ENCODE results near the gene BAZ2A.
A peak's percentile ranks its signal among the peaks of the same experiment; 100 is the strongest.

Gene BAZ2A

DNA sequence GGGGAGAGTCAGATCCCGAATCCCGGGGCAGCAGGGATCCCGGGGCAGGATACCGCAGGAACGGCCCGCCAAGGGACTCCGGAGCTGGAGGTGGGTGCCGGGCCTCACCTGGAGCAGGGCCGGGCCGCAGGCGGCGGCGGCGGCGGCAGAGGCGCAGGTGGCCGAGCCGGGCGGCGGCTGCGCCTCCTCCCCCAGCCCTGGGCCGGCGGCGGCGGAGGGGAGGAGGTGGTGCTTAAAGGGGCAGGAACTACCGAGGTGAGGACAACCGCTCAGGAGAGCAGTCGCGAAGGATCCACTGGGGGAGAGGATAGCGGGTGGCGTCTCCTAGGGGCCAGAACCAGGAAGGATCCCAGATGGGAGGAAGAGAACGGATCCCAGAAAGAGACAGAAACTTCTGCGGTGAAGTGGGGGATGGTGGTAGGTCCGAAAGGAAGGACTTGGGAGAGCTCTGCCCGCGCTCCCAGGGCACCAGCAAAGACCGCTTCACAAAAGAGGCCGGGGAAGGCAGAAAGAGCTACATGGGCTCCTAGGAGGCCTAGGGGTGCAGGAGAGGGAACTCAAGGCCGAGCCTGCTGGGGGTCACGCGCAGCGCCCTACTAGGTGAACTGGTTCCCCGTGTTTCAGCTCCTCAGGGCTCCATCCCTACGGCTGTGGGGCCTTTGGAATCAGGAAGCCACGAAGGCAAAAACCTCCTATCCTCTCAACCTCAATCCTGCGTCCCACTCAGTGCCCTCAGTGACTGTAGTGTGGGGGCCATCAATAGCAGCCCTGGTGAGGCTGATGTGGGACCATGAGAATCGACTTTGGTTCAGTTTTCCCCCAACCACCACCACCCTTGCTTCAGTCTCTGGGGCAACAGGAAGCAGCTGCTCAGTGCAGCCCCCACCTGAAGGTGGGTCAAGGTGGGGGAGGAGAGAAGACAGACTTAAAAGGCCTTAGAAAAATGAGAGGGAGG, 5.0 kb upstream of the BAZ2A start:
- Histone ChIP-seq H3K9me3 (ENCODE audit: insufficient read depth, low read length) (no peaks in the 10 kb centered on the region), H3K27me3 (ENCODE audit: insufficient read depth, insufficient read length) (no peaks in the 10 kb centered on the region), H3K4me1 (ENCODE audit: insufficient read depth, insufficient read length) (peaks cover 15% of the 10 kb centered on the region), H3K9ac (ENCODE audit: insufficient read length, low read depth) (peak overlapping the region; percentile 96), H3K36me3 (ENCODE audit: insufficient read depth, insufficient read length, low read length) (peaks cover 30% of the 10 kb centered on the region), H3K4me3 (ENCODE audit: insufficient read length, low read depth) (peak overlapping the region; percentile 72)
- DNase-seq (ENCODE audit: low read depth, low spot score): peak; percentile 68
- no peak for TF ChIP-seq YY1 (IDR thresholded peaks at IDR 0.05; ENCODE audit: insufficient read depth, insufficient read length)
- no peak for TF ChIP-seq SUZ12 (IDR thresholded peaks at IDR 0.05; ENCODE audit: extremely low read depth, insufficient read depth, insufficient read length)
- no peak for TF ChIP-seq ZNF274 (IDR thresholded peaks at IDR 0.05; ENCODE audit: low read depth, low read length)

DNA sequence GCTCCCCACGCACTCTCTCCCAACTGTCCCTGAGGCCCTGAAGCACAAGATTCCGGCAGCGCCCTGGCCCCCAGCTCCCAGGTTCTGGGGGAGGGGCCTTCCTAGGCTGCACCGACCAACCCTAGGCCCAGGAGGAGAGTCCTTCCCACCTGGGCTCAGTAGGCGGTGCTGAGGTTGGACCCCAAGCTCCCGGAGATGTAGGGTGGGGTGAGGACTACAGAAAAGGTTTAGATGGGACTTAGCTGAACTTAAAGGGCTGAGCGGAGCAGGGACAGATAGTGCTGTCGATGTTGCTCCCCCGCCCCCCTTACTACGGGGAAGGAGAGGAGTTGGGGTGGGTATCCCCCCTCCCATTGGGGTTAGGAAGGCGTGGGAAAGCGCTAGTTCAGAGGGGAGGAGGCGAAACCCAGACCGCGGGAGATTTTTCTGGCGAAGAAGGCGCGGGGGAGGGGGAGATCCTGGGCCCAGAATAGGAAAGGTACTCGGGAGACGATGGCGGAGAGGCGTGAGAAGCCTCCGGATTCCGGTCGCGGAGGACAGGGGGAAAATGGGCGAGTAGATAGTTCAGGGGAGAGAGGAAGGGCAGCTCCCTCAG, 4.2 kb upstream of the BAZ2A start:
- no peaks in the 10 kb centered on the region for H3K9me3 ChIP-seq (ENCODE audit: insufficient read depth, low read length)
- H3K9ac ChIP-seq (ENCODE audit: insufficient read length, low read depth): peak overlapping the region; percentile 96
- peaks cover 15% of the 10 kb centered on the region for H3K4me1 ChIP-seq (ENCODE audit: insufficient read depth, insufficient read length)
- H3K27me3 ChIP-seq (ENCODE audit: insufficient read depth, insufficient read length): no peaks in the 10 kb centered on the region
- no peak for DNase-seq (ENCODE audit: low read depth, low spot score)
- peak overlapping the region; percentile 72 for H3K4me3 ChIP-seq (ENCODE audit: insufficient read length, low read depth)
- TF ChIP-seq SUZ12 (IDR thresholded peaks at IDR 0.05; ENCODE audit: extremely low read depth, insufficient read depth, insufficient read length) (no peak), ZNF274 (IDR thresholded peaks at IDR 0.05; ENCODE audit: low read depth, low read length) (no peak), YY1 (IDR thresholded peaks at IDR 0.05; ENCODE audit: insufficient read depth, insufficient read length) (no peak)
- H3K36me3 ChIP-seq (ENCODE audit: insufficient read depth, insufficient read length, low read length): peaks cover 22% of the 10 kb centered on the region

DNA sequence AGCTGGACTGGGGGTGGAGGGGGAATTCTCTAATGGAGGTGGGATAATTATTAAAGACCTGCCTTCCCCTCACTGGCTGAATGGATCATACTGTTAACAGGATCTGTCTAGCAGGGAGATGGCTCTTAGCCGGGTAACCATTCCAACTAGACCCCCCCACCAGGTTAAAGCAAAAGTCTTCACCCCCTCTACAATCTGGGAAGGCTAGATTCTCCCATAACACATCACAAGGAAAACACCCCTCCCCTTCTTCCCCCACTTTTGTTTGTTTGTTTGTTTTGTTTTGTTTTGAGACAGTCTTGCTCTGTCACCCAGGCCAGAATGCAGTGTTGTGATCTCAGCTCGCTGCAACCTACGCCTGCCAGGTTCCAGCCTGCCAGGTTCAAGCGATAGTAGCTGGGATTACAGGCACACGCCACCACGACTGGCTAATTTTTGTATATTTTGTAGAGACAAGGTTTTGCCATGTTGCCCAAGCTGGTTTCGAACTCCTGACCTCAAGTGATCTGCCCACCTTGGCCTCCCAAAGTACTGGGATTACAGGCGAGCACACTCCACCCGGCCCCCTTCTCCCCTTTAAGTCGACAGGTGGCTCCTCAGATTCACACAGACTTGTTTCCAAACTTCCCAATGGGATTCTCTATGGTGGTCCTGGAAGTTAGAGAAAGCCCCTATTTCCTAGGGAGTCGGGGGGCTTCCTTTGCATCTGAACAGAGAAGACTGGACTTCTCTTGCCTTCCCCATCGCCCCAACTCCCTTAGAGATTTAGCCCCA, 3.5 kb upstream of the BAZ2A start:
- H3K4me3 ChIP-seq (ENCODE audit: insufficient read length, low read depth): peak overlapping the region; percentile 72
- DNase-seq (ENCODE audit: low read depth, low spot score): no peak
- H3K36me3 ChIP-seq (ENCODE audit: insufficient read depth, insufficient read length, low read length): peaks cover 15% of the 10 kb centered on the region
- TF ChIP-seq SUZ12 (IDR thresholded peaks at IDR 0.05; ENCODE audit: extremely low read depth, insufficient read depth, insufficient read length): no peak
- no peak for TF ChIP-seq YY1 (IDR thresholded peaks at IDR 0.05; ENCODE audit: insufficient read depth, insufficient read length)
- no peak for TF ChIP-seq ZNF274 (IDR thresholded peaks at IDR 0.05; ENCODE audit: low read depth, low read length)
- H3K9me3 ChIP-seq (ENCODE audit: insufficient read depth, low read length): no peaks in the 10 kb centered on the region
- H3K27me3 ChIP-seq (ENCODE audit: insufficient read depth, insufficient read length): no peaks in the 10 kb centered on the region
- H3K4me1 ChIP-seq (ENCODE audit: insufficient read depth, insufficient read length): peaks cover 15% of the 10 kb centered on the region
- peak overlapping the region; percentile 96 for H3K9ac ChIP-seq (ENCODE audit: insufficient read length, low read depth)

DNA sequence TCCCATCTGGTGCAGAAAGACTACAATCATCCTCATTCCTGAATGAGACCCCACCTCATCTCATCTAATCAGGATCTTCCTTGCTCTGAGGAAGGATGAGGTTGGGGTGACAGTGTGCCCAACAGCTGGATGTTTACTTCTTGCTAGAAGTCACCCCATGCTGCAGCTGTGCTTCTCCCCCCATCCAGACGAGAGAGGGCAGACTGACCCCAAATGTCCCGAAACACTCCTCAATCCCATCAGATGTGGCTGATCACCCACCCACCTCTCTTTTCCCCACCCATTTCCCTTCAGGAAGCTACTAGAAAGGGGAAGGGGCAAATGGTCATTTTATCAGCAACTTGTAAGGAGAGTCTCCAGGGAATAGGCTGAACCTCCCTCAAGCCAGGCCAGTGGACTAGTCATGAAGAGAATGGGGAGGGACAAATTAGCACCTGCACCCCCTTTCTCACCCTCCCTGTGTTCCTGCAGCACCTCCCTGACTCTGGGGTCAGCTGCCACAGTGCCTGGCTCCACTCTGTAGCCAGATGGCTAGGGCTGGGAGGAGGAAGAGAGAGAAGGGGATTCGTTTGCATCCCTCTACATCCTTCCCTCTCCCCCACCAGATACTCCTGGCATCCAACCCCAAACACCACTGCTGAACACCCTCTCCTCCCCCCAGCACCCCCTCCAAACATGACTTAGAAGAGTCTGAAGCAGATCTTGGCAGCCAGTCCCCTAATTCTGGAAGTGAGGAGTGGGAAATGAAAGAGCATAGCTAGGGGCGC, 2.8 kb upstream of the BAZ2A start:
- no peak for DNase-seq (ENCODE audit: low read depth, low spot score)
- no peak for TF ChIP-seq SUZ12 (IDR thresholded peaks at IDR 0.05; ENCODE audit: extremely low read depth, insufficient read depth, insufficient read length)
- no peak for TF ChIP-seq ZNF274 (IDR thresholded peaks at IDR 0.05; ENCODE audit: low read depth, low read length)
- TF ChIP-seq YY1 (IDR thresholded peaks at IDR 0.05; ENCODE audit: insufficient read depth, insufficient read length): no peak
- no peaks in the 10 kb centered on the region for H3K9me3 ChIP-seq (ENCODE audit: insufficient read depth, low read length)
- H3K36me3 ChIP-seq (ENCODE audit: insufficient read depth, insufficient read length, low read length): peaks cover 7% of the 10 kb centered on the region
- no peaks in the 10 kb centered on the region for H3K27me3 ChIP-seq (ENCODE audit: insufficient read depth, insufficient read length)
- peaks cover 15% of the 10 kb centered on the region for H3K4me1 ChIP-seq (ENCODE audit: insufficient read depth, insufficient read length)
- H3K4me3 ChIP-seq (ENCODE audit: insufficient read length, low read depth): no peak overlapping the region
- H3K9ac ChIP-seq (ENCODE audit: insufficient read length, low read depth): peak overlapping the region; percentile 39

DNA sequence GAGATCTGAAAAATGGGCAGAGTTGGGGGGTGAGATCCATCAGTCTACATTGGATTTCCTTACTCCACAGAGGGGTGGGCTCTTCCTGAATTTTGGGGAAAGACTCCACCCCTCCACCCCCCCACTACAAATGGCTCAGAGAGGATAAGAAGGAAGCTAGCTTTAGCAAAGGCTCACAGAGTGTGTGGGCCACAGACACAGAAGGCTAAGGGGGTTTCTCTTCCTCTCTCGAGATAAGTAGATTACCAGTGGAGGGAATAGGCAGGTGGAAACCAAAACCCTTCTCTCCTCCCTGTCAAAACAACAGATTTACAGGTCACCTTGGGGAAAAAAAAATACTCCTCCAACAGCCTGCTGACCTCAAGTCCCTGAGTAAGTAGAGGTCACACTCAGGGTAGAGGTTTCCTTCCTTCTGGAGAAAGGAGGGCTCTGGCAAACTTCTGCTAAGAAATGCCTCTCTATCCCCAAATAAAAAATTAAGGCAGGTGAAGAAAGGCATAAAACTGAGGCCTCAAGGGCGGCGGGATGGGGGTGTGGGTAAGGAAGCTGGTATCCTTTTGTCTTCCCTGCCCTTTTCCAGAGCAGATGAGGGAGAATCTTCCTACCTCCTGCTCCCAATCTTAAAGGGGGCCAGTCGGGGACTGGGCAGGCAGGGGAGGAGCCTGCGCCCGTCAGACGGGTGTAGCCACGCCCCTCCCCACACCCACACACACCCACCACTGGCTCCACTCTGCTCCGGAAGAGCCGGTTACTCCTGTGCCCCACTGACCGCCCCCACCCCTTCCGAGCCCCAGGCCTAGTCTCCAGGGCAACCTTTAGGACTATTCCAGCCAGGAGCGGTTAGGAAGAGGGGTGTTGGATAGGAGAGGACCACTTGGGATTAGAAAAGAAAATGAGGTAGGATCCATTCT, 1.9 kb upstream of the BAZ2A start:
- Histone ChIP-seq H3K9me3 (ENCODE audit: insufficient read depth, low read length) (no peaks in the 10 kb centered on the region), H3K36me3 (ENCODE audit: insufficient read depth, insufficient read length, low read length) (peaks cover 2% of the 10 kb centered on the region), H3K4me3 (ENCODE audit: insufficient read length, low read depth) (no peak overlapping the region), H3K4me1 (ENCODE audit: insufficient read depth, insufficient read length) (peaks cover 15% of the 10 kb centered on the region), H3K9ac (ENCODE audit: insufficient read length, low read depth) (peak overlapping the region; percentile 51), H3K27me3 (ENCODE audit: insufficient read depth, insufficient read length) (no peaks in the 10 kb centered on the region)
- TF ChIP-seq SUZ12 (IDR thresholded peaks at IDR 0.05; ENCODE audit: extremely low read depth, insufficient read depth, insufficient read length) (no peak), ZNF274 (IDR thresholded peaks at IDR 0.05; ENCODE audit: low read depth, low read length) (no peak), YY1 (IDR thresholded peaks at IDR 0.05; ENCODE audit: insufficient read depth, insufficient read length) (no peak)
- no peak for DNase-seq (ENCODE audit: low read depth, low spot score)
